ENCODE measurements around the gene NCR2.

DNA sequence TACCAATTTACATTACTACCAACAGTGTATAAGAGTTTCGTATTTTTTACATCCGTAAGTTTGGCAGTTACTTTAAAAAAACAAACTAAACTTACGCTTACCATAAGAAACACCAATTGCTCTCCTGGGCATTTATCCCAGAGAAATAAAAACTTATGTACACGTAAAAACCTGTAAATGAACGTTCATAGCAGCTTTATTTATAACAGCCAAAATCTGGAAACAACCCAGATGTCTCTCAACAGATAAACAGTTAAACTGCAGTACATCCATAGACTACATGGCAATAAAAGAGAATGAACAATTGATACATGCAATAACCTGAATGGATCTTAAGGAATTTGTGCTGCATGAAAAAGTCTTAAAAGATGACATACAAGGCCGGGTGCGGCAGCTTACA lies 30.7 kb downstream of the NCR2 start:
- TF ChIP-seq POLR2AphosphoS5 (IDR thresholded peaks at IDR 0.05; ENCODE audit: borderline replicate concordance, low read depth, low read length) (no peak), FOXP2 (optimal IDR thresholded peaks at IDR 0.05; ENCODE audit: control extremely low read depth, extremely low read length, insufficient read depth) (no peak)

Measured in SK-N-MC (cell line).